Kidney (tissue), 14 donors: ENCODE measurements around the gene TECPR1. TPM values are rescaled to one million over a fixed set of nuclear protein-coding genes. Genes with fewer than 3 reads are reported as not detected.

ENCODE experiments used
- DNase-seq, 5 donors: peaks; one replicate each; pipeline ENCODE4 v3.0.0-alpha.2; 2013 to 2020
- FAIRE-seq: peaks from 2 replicates; lab custom pipeline; 2012; peaks lifted over from hg19 to GRCh38; lab: Jason Lieb, UNC
- H3K27ac ChIP-seq, 2 donors: one replicate each; pipeline ENCODE4 v1.7.0; 2013; ENCODE audit warnings: low read depth in 2 of 2, low read length in 2 of 2, inconsistent platforms in 1 of 2
- H3K27me3 ChIP-seq: one replicate; pipeline ENCODE4 v1.7.1; 2013; ENCODE audit warnings: low read length, inconsistent platforms; ENCODE audit not compliant: control insufficient read depth, insufficient read depth
- H3K36me3 ChIP-seq, 3 donors: one replicate each; pipeline versions ENCODE4 v1.7.0 to v1.7.1; 2013; ENCODE audit warnings: low read length in 3 of 3, control low read depth in 1 of 3, inconsistent platforms in 1 of 3; ENCODE audit not compliant: insufficient read depth in 3 of 3, control insufficient read depth in 2 of 3
- H3K4me1 ChIP-seq, 3 donors: one replicate each; pipeline versions ENCODE4 v1.7.0 to v1.7.1; 2013; ENCODE audit warnings: low read length in 3 of 3, inconsistent platforms in 1 of 3, low read depth in 1 of 3; ENCODE audit not compliant: control insufficient read depth in 2 of 3, insufficient read depth in 2 of 3
- H3K4me3 ChIP-seq, 3 donors: one replicate each; pipeline versions ENCODE4 v1.7.0 to v1.8.1; 2013; ENCODE audit warnings: low read length in 3 of 3, control low read depth in 1 of 3, inconsistent platforms in 1 of 3
- H3K9ac ChIP-seq, 3 donors: one replicate each; pipeline versions ENCODE4 v1.7.0 to v1.7.1; 2013; ENCODE audit warnings: low read length in 3 of 3, control low read depth in 1 of 3, inconsistent platforms in 1 of 3
- H3K9me3 ChIP-seq, 3 donors: one replicate each; pipeline versions ENCODE4 v1.7.0 to v1.7.1; 2013; ENCODE audit warnings: low read length in 3 of 3, control low read depth in 1 of 3, inconsistent platforms in 1 of 3; ENCODE audit not compliant: control insufficient read depth in 2 of 3, insufficient read depth in 1 of 3
- CTCF ChIP-seq: IDR thresholded peaks from 3 replicates; pipeline ENCODE4 v1.5.1; 2012; ENCODE audit warnings: mild to moderate bottlenecking, moderate library complexity, borderline replicate concordance; ENCODE audit not compliant: insufficient read depth; ENCODE audit errors: extremely low read depth
- intact Hi-C: fragments of 100-400 bp; cut with DNase I; formaldehyde crosslinking; loops from one replicate; pipeline ENCODE4 v1.11.1; 2022
- polyA plus RNA-seq: library from polyadenylated mRNA; stranded (reverse); fragments of 350-450 nt; fragmentation: Illumina TruSeq; extraction: RNeasy Lipid Tissue Mini Kit (QIAGEN cat#74804); gene quantifications from one replicate; pipeline ENCODE4 v1.2.3, GENCODE V29; 2014; ENCODE audit warnings: low read depth, low replicate concordance; ENCODE audit not compliant: insufficient read depth
- total RNA-seq: library from RNA; stranded (reverse); fragmentation: NEBNext Ultra II Directional; extraction: Animal tissue kit (Norgen Biotek cat#: 25700); gene quantifications from one replicate; pipeline ENCODE4 v1.2.1, GENCODE V29; 2021
- donor health status: control.
- donor health status: control.
- donor health status: control.
- donor health status: control.
- donor health status: control.
- donor health status: DM: yes; HTN: yes; CAD: no.
- donor health status: Normal renal cell carcinoma (clear cell type).

TECPR1 gene
- total and polyA plus RNA-seq, 2 donors from 2014 or later, result 5.1 to 39.5 TPM

GRCh38 chr7:98281757-98282606, 29.9 kb upstream of the TECPR1 start:
- TF ChIP-seq CTCF, result no peak
- Histone ChIP-seq H3K4me1 (peaks cover 0 to 40% (median 27%) of the 10 kb centered on the region in 3 donors), H3K9ac (peak overlapping the region; percentile 42 to 99 (median 99)), H3K4me3 (peak overlapping the region; percentile 62 to 94 (median 87)), H3K27me3 (no peaks in the 10 kb centered on the region), H3K36me3 (no peaks in the 10 kb centered on the region), H3K9me3 (no peaks in the 10 kb centered on the region), H3K27ac (peak overlapping the region; percentile 92 to 93)
- peak in 4 of 5 donors; percentile 22 to 89 (median 60) for DNase-seq
- no peak for FAIRE-seq
- intact Hi-C loops, result no loop called here

- Histone ChIP-seq H3K36me3 (no peaks in the 10 kb centered on the region), H3K4me3 (peak within 1 kb of the TSS; percentile 69 to 94 (median 87)), H3K27ac (peak within 1 kb of the TSS; percentile 93), H3K9me3 (no peaks in the 10 kb centered on the region), H3K4me1 (peaks cover 0 to 31% (median 18%) of the 10 kb centered on the region in 3 donors), H3K27me3 (no peaks in the 10 kb centered on the region), H3K9ac (peak within 1 kb of the TSS; percentile 56 to 99 (median 99))
- peak; percentile 94 to 98 (median 96) for DNase-seq
- TF ChIP-seq CTCF, result no peak
- intact Hi-C loops, result no loop called here
- FAIRE-seq, result no peak
Measured at GRCh38 chr7:98280791-98281756, 29.0 kb upstream of the TECPR1 start, which contains the start of gene BRI3. Gene BRI3 (plus strand): TSS chr7:98281686. CDS start chr7:98281796, 110 bp downstream.

GRCh38 chr7:98280296-98280695, 28.3 kb upstream of the TECPR1 start:
- Histone ChIP-seq H3K36me3 (no peaks in the 10 kb centered on the region), H3K27me3 (no peaks in the 10 kb centered on the region), H3K9ac (peak overlapping the region in 1 of 3 donors; percentile 97), H3K4me1 (peaks cover 0 to 24% (median 10%) of the 10 kb centered on the region in 3 donors), H3K27ac (peak overlapping the region; percentile 93), H3K4me3 (peak overlapping the region in 2 of 3 donors; percentile 69 to 79), H3K9me3 (no peaks in the 10 kb centered on the region)
- intact Hi-C loops, result no loop called here
- no peak for TF ChIP-seq CTCF
- FAIRE-seq (no peak), DNase-seq (peak in 1 of 5 donors; percentile 53)
